T-helper 1 cell (primary cell): ENCODE data around the gene ABCC1.
A peak's percentile ranks its signal among the peaks of the same experiment; 100 is the strongest.

Experiments used
- DNase-seq, 5 donors: peaks; one replicate each; pipeline ENCODE4 v3.0.0-alpha.2; 2012 to 2020

Gene ABCC1

GRCh38 chr16:16050106-16050505 lies 100.7 kb downstream of the ABCC1 start:
- no peak for DNase-seq

- DNase-seq: no peak
Measured at GRCh38 chr16:16051132-16051531, 101.7 kb downstream of the ABCC1 start.

- no peak for DNase-seq
Measured at GRCh38 chr16:16052916-16053315, 103.5 kb downstream of the ABCC1 start.

GRCh38 chr16:16057102-16057501 lies 107.7 kb downstream of the ABCC1 start:
- DNase-seq: no peak

GRCh38 chr16:16059160-16059559 lies 109.7 kb downstream of the ABCC1 start:
- DNase-seq: no peak

- no peak for DNase-seq
Measured at GRCh38 chr16:16059895-16060590, 110.6 kb downstream of the ABCC1 start.

GRCh38 chr16:16062023-16062937 lies 112.9 kb downstream of the ABCC1 start:
- peak in 1 of 5 donors; percentile 62 for DNase-seq

GRCh38 chr16:16063683-16064082 lies 114.3 kb downstream of the ABCC1 start:
- DNase-seq: no peak

- no peak for DNase-seq
Measured at GRCh38 chr16:16064874-16065384, 115.5 kb downstream of the ABCC1 start.

- no peak for DNase-seq
Measured at GRCh38 chr16:16067127-16067526, 117.7 kb downstream of the ABCC1 start.

GRCh38 chr16:16071631-16072244 lies 122.3 kb downstream of the ABCC1 start:
- no peak for DNase-seq

- DNase-seq: no peak
Measured at GRCh38 chr16:16073001-16073545, 123.7 kb downstream of the ABCC1 start.

- no peak for DNase-seq
Measured at GRCh38 chr16:16073891-16074881, 124.8 kb downstream of the ABCC1 start.

- no peak for DNase-seq
Measured at GRCh38 chr16:16075488-16076422, 126.3 kb downstream of the ABCC1 start.

- DNase-seq: no peak
Measured at GRCh38 chr16:16076423-16076813, 127.0 kb downstream of the ABCC1 start.

- no peak for DNase-seq
Measured at GRCh38 chr16:16080465-16081065, 131.1 kb downstream of the ABCC1 start.

GRCh38 chr16:16081141-16081540 lies 131.7 kb downstream of the ABCC1 start:
- no peak for DNase-seq

- DNase-seq: no peak
Measured at GRCh38 chr16:16082255-16082654, 132.8 kb downstream of the ABCC1 start.

- DNase-seq: peak in 1 of 5 donors; percentile 23
Measured at GRCh38 chr16:16083421-16084156, 134.2 kb downstream of the ABCC1 start.
